H9 (cell line): ENCODE measurements around the gene ATP12A. TPM values are rescaled to one million over a fixed set of nuclear protein-coding genes. Genes with fewer than 3 reads are reported as not detected.

Source experiments
- DNase-seq: peaks from one replicate; pipeline ENCODE4 v3.0.0-alpha.2; 2017
- H2AFZ ChIP-seq: one replicate; pipeline ENCODE4 v1.6.1; 2013; ENCODE audit warnings: mild to moderate bottlenecking, low read length, control low read depth, moderate library complexity
- H2AK5ac ChIP-seq: 2 replicates; pipeline ENCODE4 v1.6.1; 2013; ENCODE audit warnings: low read length, control low read depth, mixed read lengths; ENCODE audit not compliant: insufficient read length
- H2BK120ac ChIP-seq: one replicate; pipeline ENCODE4 v1.6.1; 2013; ENCODE audit warnings: low read depth, mild to moderate bottlenecking, low read length, control low read depth, inconsistent platforms; ENCODE audit not compliant: poor library complexity, severe bottlenecking
- H2BK12ac ChIP-seq: 2 replicates; pipeline ENCODE4 v1.6.1; 2013; ENCODE audit warnings: low read length, control low read depth, mixed read lengths, low read depth; ENCODE audit not compliant: insufficient read length
- H2BK15ac ChIP-seq: 2 replicates; pipeline ENCODE4 v1.6.1; 2013; ENCODE audit warnings: low read depth, low read length, control low read depth
- H2BK20ac ChIP-seq: one replicate; pipeline ENCODE4 v1.6.1; 2013; ENCODE audit warnings: low read depth, mild to moderate bottlenecking, low read length, control low read depth, inconsistent platforms; ENCODE audit not compliant: poor library complexity, severe bottlenecking
- H2BK5ac ChIP-seq: 2 replicates; pipeline ENCODE4 v1.6.1; 2013; ENCODE audit warnings: low read length, control low read depth, mixed read lengths; ENCODE audit not compliant: insufficient read length
- H3K14ac ChIP-seq: 2 replicates; pipeline ENCODE4 v1.6.1; 2013; ENCODE audit warnings: low read length, control low read depth; ENCODE audit not compliant: insufficient read depth
- H3K18ac ChIP-seq: 2 replicates; pipeline ENCODE4 v1.6.1; 2013; ENCODE audit warnings: low read depth, mild to moderate bottlenecking, mixed read lengths, low read length, control low read depth; ENCODE audit not compliant: insufficient read length
- H3K23ac ChIP-seq: 2 replicates; pipeline ENCODE4 v1.6.1; 2013; ENCODE audit warnings: low read length, control low read depth, mixed read lengths, low read depth; ENCODE audit not compliant: insufficient read length
- H3K23me2 ChIP-seq: 2 replicates; pipeline ENCODE4 v1.6.1; 2013; ENCODE audit warnings: low read depth, mild to moderate bottlenecking, mixed read lengths, low read length, control low read depth; ENCODE audit not compliant: insufficient read length, poor library complexity, severe bottlenecking
- H3K27ac ChIP-seq: 2 replicates; pipeline ENCODE4 v1.5.1; 2013; ENCODE audit warnings: low read length, control low read depth, mixed read lengths, low read depth; ENCODE audit not compliant: insufficient read length
- H3K27me3 ChIP-seq: 2 replicates; pipeline ENCODE4 v1.6.1; 2013; ENCODE audit warnings: low read length, control low read depth, inconsistent platforms; ENCODE audit not compliant: insufficient read depth
- H3K4ac ChIP-seq: 2 replicates; pipeline ENCODE4 v1.6.1; 2013; ENCODE audit warnings: low read depth, mild to moderate bottlenecking, control low read depth, inconsistent platforms, low read length, moderate library complexity
- H3K4me1 ChIP-seq: 2 replicates; pipeline ENCODE4 v1.6.1; 2013; ENCODE audit warnings: low read length, control low read depth, inconsistent platforms; ENCODE audit not compliant: insufficient read depth
- H3K4me2 ChIP-seq: 2 replicates; pipeline ENCODE4 v1.6.1; 2013; ENCODE audit warnings: low read length, control low read depth, mixed read lengths; ENCODE audit not compliant: insufficient read length, insufficient read depth
- H3K56ac ChIP-seq: 2 replicates; pipeline ENCODE4 v1.6.1; 2013; ENCODE audit warnings: low read depth, mild to moderate bottlenecking, mixed read lengths, low read length, control low read depth; ENCODE audit not compliant: insufficient read length
- H3K79me1 ChIP-seq: 2 replicates; pipeline ENCODE4 v1.6.1; 2013; ENCODE audit warnings: low read depth, mild to moderate bottlenecking, moderate library complexity, low read length, control low read depth, inconsistent platforms; ENCODE audit not compliant: insufficient read depth, poor library complexity, severe bottlenecking
- H3K79me2 ChIP-seq: 2 replicates; pipeline ENCODE4 v1.6.1; 2013; ENCODE audit warnings: low read length, control low read depth, inconsistent platforms; ENCODE audit not compliant: insufficient read depth
- H3K9ac ChIP-seq: 2 replicates; pipeline ENCODE4 v1.6.1; 2013; ENCODE audit warnings: low read length, control low read depth, mixed read lengths; ENCODE audit not compliant: insufficient read length; ENCODE audit errors: extremely low read depth
- H3K9me3 ChIP-seq: one replicate; pipeline ENCODE4 v1.6.1; 2013; ENCODE audit warnings: low read depth, low read length, inconsistent platforms; ENCODE audit not compliant: control insufficient read depth
- H3T11ph ChIP-seq: one replicate; pipeline ENCODE4 v1.6.1; 2013; ENCODE audit warnings: mild to moderate bottlenecking, low read length, control low read depth, inconsistent platforms
- H4K20me1 ChIP-seq: one replicate; pipeline ENCODE4 v1.6.1; 2013; ENCODE audit not compliant: control insufficient read depth, insufficient read length, insufficient read depth
- H4K5ac ChIP-seq: 2 replicates; pipeline ENCODE4 v1.6.1; 2013; ENCODE audit warnings: low read depth, mild to moderate bottlenecking, mixed read lengths, low read length, control low read depth; ENCODE audit not compliant: insufficient read length
- H4K8ac ChIP-seq: replicated peaks from 2 replicates; pipeline ENCODE4 v1.6.1; 2013; ENCODE audit warnings: low read length, control low read depth, mixed read lengths, low read depth; ENCODE audit not compliant: insufficient read length
- H4K91ac ChIP-seq: 2 replicates; pipeline ENCODE4 v1.6.1; 2013; ENCODE audit warnings: low read depth, mild to moderate bottlenecking, moderate library complexity, mixed read lengths, low read length, control low read depth; ENCODE audit not compliant: insufficient read length
- H3K27ac Mint-ChIP-seq, 3 experiments: 2 replicates in 2 of 3; 3 replicates in 1 of 3; pipeline ENCODE4 v1.8.0; 2020 to 2021; ENCODE audit warnings: mixed read lengths in 3 of 3, mild to moderate bottlenecking in 1 of 3, moderate library complexity in 1 of 3
- H3K27me3 Mint-ChIP-seq: 2 replicates; pipeline ENCODE4 v1.8.0; 2021; ENCODE audit warnings: low read depth, mild to moderate bottlenecking, moderate library complexity, mixed read lengths
- H3K36me3 Mint-ChIP-seq, 3 experiments: 2 replicates in 2 of 3; 3 replicates in 1 of 3; pipeline ENCODE4 v1.8.0; 2020 to 2021; ENCODE audit warnings: low read depth in 3 of 3, mixed read lengths in 3 of 3; ENCODE audit not compliant: insufficient read depth in 1 of 3
- H3K4me1 Mint-ChIP-seq, 2 experiments: 2 replicates each; pipeline ENCODE4 v1.8.0; 2020; ENCODE audit warnings: mixed read lengths in 2 of 2
- H3K4me3 Mint-ChIP-seq, 2 experiments: 2 replicates in 1 of 2; 3 replicates in 1 of 2; pipeline ENCODE4 v1.8.0; 2020 to 2021; ENCODE audit warnings: mild to moderate bottlenecking in 2 of 2, mixed read lengths in 2 of 2, moderate library complexity in 1 of 2
- H3K9me3 Mint-ChIP-seq, 2 experiments: 2 replicates in 1 of 2; 3 replicates in 1 of 2; pipeline ENCODE4 v1.8.0; 2020; ENCODE audit warnings: mild to moderate bottlenecking in 2 of 2, mixed read lengths in 2 of 2, moderate library complexity in 1 of 2
- whole genome bisulfite sequencing: extraction: QIAGEN DNeasy Blood & Tissue Kit; methylation state at CpG from one replicate; pipeline ENCODE4 v1.1.7; 2013; ENCODE audit warnings: missing lambda C conversion rate, low lambda C conversion rate, mixed read lengths; ENCODE audit not compliant: insufficient read length; ENCODE audit errors: extremely low coverage; 5-methylcytosine and 5-hydroxymethylcytosine counted together
- total RNA-seq: library from RNA; stranded (reverse); gene quantifications from 2 replicates; pipeline ENCODE4 v1.2.1, GENCODE V29; 2021
- TF ChIP-seq, protein P1 (sequence below): fragments of 200-600 bp; sonication (generic); conservative IDR thresholded peaks from 3 replicates; pipeline ENCODE4 v1.8.0; 2021; ENCODE audit warnings: antibody characterized with exemption, mild to moderate bottlenecking

The ATP12A gene
- total RNA-seq, 1 experiment from 2014 or later, result 0.94 TPM

DNA sequence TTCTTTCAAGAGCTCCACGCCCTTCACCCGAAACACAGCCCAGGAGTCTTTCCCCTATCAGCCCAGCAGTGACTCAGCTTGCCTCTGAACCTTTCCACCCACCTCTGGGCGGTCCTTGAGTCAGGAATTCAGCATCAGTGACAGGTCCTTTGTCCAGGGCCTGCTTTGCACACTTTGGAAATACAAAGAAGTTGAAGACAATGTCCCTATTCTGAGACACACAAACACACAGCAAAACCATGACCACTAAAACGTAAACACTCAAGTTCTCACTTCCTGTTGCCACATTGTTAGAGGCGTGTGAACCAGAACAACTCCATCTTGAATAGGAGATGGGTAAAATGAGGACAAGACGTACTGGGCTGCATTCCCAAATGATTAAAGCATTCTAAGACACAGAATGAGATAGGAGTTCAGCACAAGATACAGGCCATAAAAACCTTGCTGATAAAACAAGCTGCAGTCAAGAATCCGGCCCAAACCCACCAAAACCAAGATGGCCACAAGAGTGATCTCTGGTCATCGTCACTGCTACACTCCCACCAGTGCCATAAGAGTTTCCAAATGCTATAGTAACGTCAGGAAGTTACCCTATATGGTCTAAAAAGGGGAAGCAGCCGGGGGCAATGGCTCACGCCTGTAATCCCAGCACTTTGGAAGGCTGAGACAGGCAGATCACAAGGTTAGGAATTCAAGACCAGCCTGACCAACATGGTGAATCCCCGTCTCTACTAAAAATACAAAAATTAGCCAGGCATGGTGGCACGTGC lies 49.2 kb upstream of the ATP12A start:
- H2BK15ac ChIP-seq, result no peak overlapping the region
- H4K91ac ChIP-seq, result no peak overlapping the region
- no peaks in the 10 kb centered on the region for H3K27me3 ChIP-seq
- H3K18ac ChIP-seq, result no peak overlapping the region
- H3K4me3 Mint-ChIP-seq, result no peak overlapping the region
- H3K36me3 Mint-ChIP-seq, result peaks cover 0 to 2% (median 0%) of the 10 kb centered on the region in 3 experiments; a peak in 2 of 7 replicates
- no peaks in the 10 kb centered on the region for H3K79me1 ChIP-seq
- no peak overlapping the region for H4K5ac ChIP-seq
- no peak overlapping the region for H3T11ph ChIP-seq
- H3K56ac ChIP-seq, result no peak overlapping the region
- no peaks in the 10 kb centered on the region for H3K9me3 ChIP-seq
- TF ChIP-seq, protein P1, sequence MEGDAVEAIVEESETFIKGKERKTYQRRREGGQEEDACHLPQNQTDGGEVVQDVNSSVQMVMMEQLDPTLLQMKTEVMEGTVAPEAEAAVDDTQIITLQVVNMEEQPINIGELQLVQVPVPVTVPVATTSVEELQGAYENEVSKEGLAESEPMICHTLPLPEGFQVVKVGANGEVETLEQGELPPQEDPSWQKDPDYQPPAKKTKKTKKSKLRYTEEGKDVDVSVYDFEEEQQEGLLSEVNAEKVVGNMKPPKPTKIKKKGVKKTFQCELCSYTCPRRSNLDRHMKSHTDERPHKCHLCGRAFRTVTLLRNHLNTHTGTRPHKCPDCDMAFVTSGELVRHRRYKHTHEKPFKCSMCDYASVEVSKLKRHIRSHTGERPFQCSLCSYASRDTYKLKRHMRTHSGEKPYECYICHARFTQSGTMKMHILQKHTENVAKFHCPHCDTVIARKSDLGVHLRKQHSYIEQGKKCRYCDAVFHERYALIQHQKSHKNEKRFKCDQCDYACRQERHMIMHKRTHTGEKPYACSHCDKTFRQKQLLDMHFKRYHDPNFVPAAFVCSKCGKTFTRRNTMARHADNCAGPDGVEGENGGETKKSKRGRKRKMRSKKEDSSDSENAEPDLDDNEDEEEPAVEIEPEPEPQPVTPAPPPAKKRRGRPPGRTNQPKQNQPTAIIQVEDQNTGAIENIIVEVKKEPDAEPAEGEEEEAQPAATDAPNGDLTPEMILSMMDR, result no peak
- H3K23ac ChIP-seq, result no peak overlapping the region
- no peak overlapping the region for H3K9ac ChIP-seq
- DNase-seq, result no peak
- no peak overlapping the region for H2BK12ac ChIP-seq
- H3K4me1 ChIP-seq, result peaks cover 4% of the 10 kb centered on the region; the same call in 1 of the 2 replicates
- H2AK5ac ChIP-seq, result no peak overlapping the region
- H3K14ac ChIP-seq, result no peak overlapping the region
- H2BK120ac ChIP-seq, result no peak overlapping the region
- H3K79me2 ChIP-seq, result no peaks in the 10 kb centered on the region
- no peak overlapping the region for H3K4me2 ChIP-seq
- H3K9me3 Mint-ChIP-seq, result no peaks in the 10 kb centered on the region
- no peak overlapping the region for H2BK20ac ChIP-seq
- H4K20me1 ChIP-seq, result no peaks in the 10 kb centered on the region
- H3K4me1 Mint-ChIP-seq, result peaks cover 17 to 18% of the 10 kb centered on the region in 2 experiments
- no peak overlapping the region for H3K27ac ChIP-seq
- no peak overlapping the region for H2AFZ ChIP-seq
- H3K4ac ChIP-seq, result no peak overlapping the region
- H3K27ac Mint-ChIP-seq, result peak overlapping the region in 1 of 3 experiments; percentile 58; a peak in 1 of 7 replicates
- no peak overlapping the region for H2BK5ac ChIP-seq
- no CpG with 5 or more reads among the region's 13 CpGs for WGBS
- H3K27me3 Mint-ChIP-seq, result peaks cover 3% of the 10 kb centered on the region; the same call in 1 of the 2 replicates
- H4K8ac ChIP-seq, result no peak overlapping the region
- no peaks in the 10 kb centered on the region for H3K23me2 ChIP-seq
